OCI-LY3 (cell line): ENCODE results near the gene TBPL1.
"Not testable (repeated sequence)": the region's sequence is repeated elsewhere in the genome, so short reads cannot be mapped to it uniquely, and the experiment has no call there.

ENCODE experiments used
- H2AFZ ChIP-seq: fragments of 200-600, 300-600 bp; shearing (Covaris generic); 2 replicates; pipeline ENCODE4 v1.6.0; 2014; ENCODE audit warnings: antibody characterized with exemption, low read depth, low read length
- H3K27ac ChIP-seq: fragments of 200-600, 300-600 bp; sonication (generic); 2 replicates; pipeline ENCODE4 v1.5.1; 2014; ENCODE audit warnings: mild to moderate bottlenecking, low read length, moderate library complexity, mixed read lengths
- H3K27me3 ChIP-seq: fragments of 200-600, 300-600 bp; sonication (generic); 2 replicates; pipeline ENCODE4 v1.6.1; 2014; ENCODE audit warnings: low read depth, low read length, mixed read lengths
- H3K36me3 ChIP-seq: fragments of 200-600, 300-600 bp; sonication (generic); replicated peaks from 2 replicates; pipeline ENCODE3; 2014; ENCODE audit warnings: low read depth, low read length, mixed read lengths
- H3K4me1 ChIP-seq: fragments of 300-600, 200-600 bp; sonication (generic); 2 replicates; pipeline ENCODE4 v1.6.1; 2014; ENCODE audit warnings: low read length, mixed read lengths
- H3K4me2 ChIP-seq: fragments of 200-600, 300-600 bp; sonication (generic); 2 replicates; pipeline ENCODE4 v1.6.1; 2014; ENCODE audit warnings: low read length, mixed read lengths
- H3K4me3 ChIP-seq: fragments of 300-600, 200-600 bp; sonication (generic); 2 replicates; pipeline ENCODE4 v1.5.1; 2014; ENCODE audit warnings: antibody characterized with exemption, mild to moderate bottlenecking, low read length, moderate library complexity
- H3K79me2 ChIP-seq: fragments of 300-600, 200-600 bp; shearing (Covaris generic); 2 replicates; pipeline ENCODE4 v1.6.1; 2014; ENCODE audit warnings: mild to moderate bottlenecking, low read length, mixed read lengths
- H3K9ac ChIP-seq: fragments of 300-600, 200-600 bp; shearing (Covaris generic); 2 replicates; pipeline ENCODE4 v1.6.0; 2014; ENCODE audit warnings: mild to moderate bottlenecking, low read length, moderate library complexity
- H3K9me3 ChIP-seq: fragments of 200-600, 300-600 bp; shearing (Covaris generic); 2 replicates; pipeline ENCODE4 v1.6.1; 2014; ENCODE audit warnings: low read length, mixed read lengths; ENCODE audit not compliant: insufficient read depth
- H4K20me1 ChIP-seq: fragments of 200-600, 300-600 bp; sonication (generic); 2 replicates; pipeline ENCODE4 v1.6.1; 2016; ENCODE audit warnings: low read length, mixed read lengths; ENCODE audit not compliant: insufficient read depth
- EZH2phosphoT487 ChIP-seq: fragments of 200-600 bp; shearing (Covaris generic); IDR thresholded peaks from 2 replicates; pipeline ENCODE4 v1.6.1; 2018; ENCODE audit warnings: antibody characterized with exemption, mixed run types, low read depth
- TF ChIP-seq, protein P1 (sequence below): fragments of 200-600, 300-600 bp; sonication (generic); IDR thresholded peaks from 2 replicates; pipeline ENCODE4 v1.5.1; 2014; ENCODE audit warnings: antibody characterized with exemption, low read length, low read depth

TBPL1 gene

DNA sequence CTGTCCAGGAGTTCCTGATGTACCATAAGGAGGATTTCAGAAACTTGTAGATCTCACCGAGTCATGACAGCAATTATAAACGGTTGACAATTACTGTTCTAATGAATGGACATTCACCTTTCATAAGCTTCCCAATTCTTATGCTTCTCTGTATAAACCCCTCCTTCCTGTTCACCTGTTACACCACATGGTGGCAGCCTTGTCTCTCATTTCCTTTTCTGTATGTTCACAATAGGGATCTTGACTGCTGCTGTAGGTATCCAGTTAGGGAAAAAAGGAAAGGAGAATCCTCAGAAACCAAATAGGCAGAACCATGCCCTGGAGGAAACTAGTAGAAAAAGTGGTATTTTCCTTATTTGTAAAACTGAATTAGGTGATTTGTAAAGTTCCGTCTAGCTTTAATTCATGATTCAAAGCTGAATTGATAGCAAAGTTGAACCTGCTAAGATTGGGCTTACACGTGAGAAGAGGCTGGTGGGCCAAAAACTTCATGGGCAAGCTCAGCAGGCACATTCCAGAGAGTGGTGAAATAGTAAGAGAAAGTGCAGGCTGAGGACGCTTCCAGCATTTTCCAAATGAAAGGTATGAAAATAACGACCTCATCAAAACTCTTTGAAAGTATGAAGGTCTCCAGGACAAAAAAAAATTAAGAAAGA lies 29.0 kb upstream of the TBPL1 start:
- Histone ChIP-seq H3K36me3 (no peaks in the 10 kb centered on the region), H3K9me3 (no peaks in the 10 kb centered on the region), H4K20me1 (no peaks in the 10 kb centered on the region), H3K27me3 (peaks cover 20% of the 10 kb centered on the region), H3K4me1 (peaks cover 9% of the 10 kb centered on the region), H3K27ac (no peak overlapping the region), H2AFZ (no peak overlapping the region), H3K79me2 (no peaks in the 10 kb centered on the region), H3K9ac (no peak overlapping the region), H3K4me2 (peak overlapping the region; percentile 41), H3K4me3 (no peak overlapping the region)
- no peak for TF ChIP-seq EZH2phosphoT487
- TF ChIP-seq, protein P1, sequence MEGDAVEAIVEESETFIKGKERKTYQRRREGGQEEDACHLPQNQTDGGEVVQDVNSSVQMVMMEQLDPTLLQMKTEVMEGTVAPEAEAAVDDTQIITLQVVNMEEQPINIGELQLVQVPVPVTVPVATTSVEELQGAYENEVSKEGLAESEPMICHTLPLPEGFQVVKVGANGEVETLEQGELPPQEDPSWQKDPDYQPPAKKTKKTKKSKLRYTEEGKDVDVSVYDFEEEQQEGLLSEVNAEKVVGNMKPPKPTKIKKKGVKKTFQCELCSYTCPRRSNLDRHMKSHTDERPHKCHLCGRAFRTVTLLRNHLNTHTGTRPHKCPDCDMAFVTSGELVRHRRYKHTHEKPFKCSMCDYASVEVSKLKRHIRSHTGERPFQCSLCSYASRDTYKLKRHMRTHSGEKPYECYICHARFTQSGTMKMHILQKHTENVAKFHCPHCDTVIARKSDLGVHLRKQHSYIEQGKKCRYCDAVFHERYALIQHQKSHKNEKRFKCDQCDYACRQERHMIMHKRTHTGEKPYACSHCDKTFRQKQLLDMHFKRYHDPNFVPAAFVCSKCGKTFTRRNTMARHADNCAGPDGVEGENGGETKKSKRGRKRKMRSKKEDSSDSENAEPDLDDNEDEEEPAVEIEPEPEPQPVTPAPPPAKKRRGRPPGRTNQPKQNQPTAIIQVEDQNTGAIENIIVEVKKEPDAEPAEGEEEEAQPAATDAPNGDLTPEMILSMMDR: peak; percentile 81

DNA sequence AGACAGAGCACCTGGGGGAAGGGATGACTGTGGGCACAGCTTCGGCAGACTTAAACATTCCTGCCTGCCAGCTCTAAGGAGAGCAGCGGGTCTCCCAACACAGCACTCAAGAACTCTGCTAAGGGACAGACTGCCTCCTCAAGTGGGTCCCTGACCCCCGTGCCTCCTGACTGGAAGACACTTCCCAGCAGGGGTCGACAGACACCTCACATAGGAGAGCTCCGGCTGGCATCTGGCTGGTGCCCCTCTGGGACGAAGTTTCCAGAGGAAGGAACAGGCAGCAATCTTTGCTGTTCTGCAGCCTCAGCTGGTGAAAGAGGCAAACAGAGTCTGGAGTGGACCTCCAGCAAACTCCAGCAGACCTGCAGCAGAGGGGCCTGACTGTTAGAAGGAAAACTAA lies 21.8 kb upstream of the TBPL1 start:
- H3K27ac ChIP-seq, H3K36me3 ChIP-seq, H2AFZ ChIP-seq, H3K9ac ChIP-seq, H3K4me3 ChIP-seq, H3K27me3 ChIP-seq, H3K9me3 ChIP-seq, H3K79me2 ChIP-seq, H4K20me1 ChIP-seq, H3K4me2 ChIP-seq, H3K4me1 ChIP-seq: not testable (repeated sequence)

DNA sequence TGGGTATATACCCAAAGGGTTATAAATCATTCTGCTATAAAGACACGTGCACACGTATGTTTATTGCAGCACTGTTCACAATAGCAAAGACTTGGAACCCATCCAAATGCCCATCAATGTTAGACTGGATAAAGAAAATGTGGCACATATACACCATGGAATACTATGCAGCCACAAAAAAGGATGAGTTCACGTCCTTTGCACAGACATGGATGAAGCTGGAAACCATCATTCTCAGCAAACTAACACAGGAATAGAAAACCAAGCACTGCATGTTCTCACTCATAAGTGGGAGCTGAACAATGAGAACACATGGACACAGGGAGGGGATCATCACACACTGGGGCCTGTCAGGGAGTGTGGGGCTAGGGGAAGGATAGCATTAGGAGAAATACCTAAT lies 16.7 kb upstream of the TBPL1 start:
- H3K27ac ChIP-seq, H3K4me2 ChIP-seq, H3K79me2 ChIP-seq, H3K4me1 ChIP-seq, H3K4me3 ChIP-seq, H2AFZ ChIP-seq, H3K27me3 ChIP-seq, H3K9me3 ChIP-seq, H4K20me1 ChIP-seq, H3K9ac ChIP-seq, H3K36me3 ChIP-seq: not testable (repeated sequence)

DNA sequence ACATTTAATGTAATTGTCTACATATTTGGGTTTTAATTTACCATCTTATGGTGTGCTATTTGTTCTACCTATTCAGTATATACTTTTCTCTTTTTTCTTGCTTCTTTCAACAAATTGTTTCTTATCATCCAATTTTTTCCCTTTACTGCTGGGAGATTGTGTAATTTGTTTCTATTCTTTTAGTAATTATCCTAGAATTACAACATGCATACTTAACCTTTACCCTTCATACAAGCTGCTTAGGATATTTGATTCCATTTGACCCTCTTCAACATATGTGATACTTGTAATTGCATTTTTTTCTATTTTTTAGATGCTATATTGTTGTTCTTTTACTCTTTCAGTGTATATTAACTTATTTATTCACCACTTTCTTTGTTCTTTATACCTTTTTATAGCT lies 15.1 kb upstream of the TBPL1 start:
- Histone ChIP-seq H3K27me3 (no peaks in the 10 kb centered on the region), H3K79me2 (no peaks in the 10 kb centered on the region), H3K9me3 (no peaks in the 10 kb centered on the region), H2AFZ (no peak overlapping the region), H4K20me1 (no peaks in the 10 kb centered on the region), H3K4me1 (no peaks in the 10 kb centered on the region), H3K36me3 (no peaks in the 10 kb centered on the region), H3K27ac (no peak overlapping the region), H3K4me2 (no peak overlapping the region), H3K4me3 (no peak overlapping the region), H3K9ac (no peak overlapping the region)
- no peak for TF ChIP-seq EZH2phosphoT487
- TF ChIP-seq, protein P1: no peak

DNA sequence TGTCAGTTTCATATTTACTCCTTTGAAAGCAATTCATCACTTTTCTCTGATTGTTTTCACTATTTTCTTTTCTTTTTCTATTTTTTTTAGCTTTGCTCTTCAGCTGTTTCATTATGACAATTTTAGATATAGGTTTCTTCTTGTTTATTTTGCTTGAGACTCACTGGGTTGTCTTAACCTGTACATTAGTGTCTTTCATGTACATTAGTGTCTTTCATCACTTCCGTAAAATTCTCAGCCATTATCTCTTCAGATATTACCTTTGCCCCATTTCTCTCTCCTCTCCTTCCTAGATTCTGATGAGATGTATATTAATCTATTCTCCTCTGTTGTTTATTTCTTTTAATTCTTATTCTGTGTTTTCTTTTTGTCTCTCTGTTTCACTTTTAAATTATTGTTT lies 14.5 kb upstream of the TBPL1 start:
- H2AFZ ChIP-seq: no peak overlapping the region

More for the DNA sequence above, 14.5 kb upstream of the TBPL1 start:
- no peaks in the 10 kb centered on the region for H3K27me3 ChIP-seq
- H3K4me1 ChIP-seq: no peaks in the 10 kb centered on the region
- TF ChIP-seq, protein P1: no peak
- TF ChIP-seq EZH2phosphoT487: no peak
- H3K79me2 ChIP-seq: no peaks in the 10 kb centered on the region
- H3K9me3 ChIP-seq: no peaks in the 10 kb centered on the region
- H3K27ac ChIP-seq: no peak overlapping the region
- H3K36me3 ChIP-seq: no peaks in the 10 kb centered on the region
- H3K9ac ChIP-seq: no peak overlapping the region
- H3K4me2 ChIP-seq: no peak overlapping the region
- no peak overlapping the region for H3K4me3 ChIP-seq
- no peaks in the 10 kb centered on the region for H4K20me1 ChIP-seq
